Progenitor cell of endocrine pancreas (in vitro differentiated cells): ENCODE results near the gene UPK3BL1. TPM values are rescaled to one million over a fixed set of nuclear protein-coding genes. Genes with fewer than 3 reads are reported as not detected.
"Not testable (repeated sequence)": the region's sequence is repeated elsewhere in the genome, so short reads cannot be mapped to it uniquely, and the experiment has no call there.

Source experiments
- DNase-seq: peaks from one replicate; pipeline ENCODE4 v3.0.0; 2021; ENCODE audit warnings: low spot score; ENCODE audit not compliant: unreplicated experiment
- H3K27ac Mint-ChIP-seq: 2 replicates; pipeline ENCODE4 v1.8.0; 2021; ENCODE audit warnings: mild to moderate bottlenecking, moderate library complexity, mixed read lengths
- H3K27me3 Mint-ChIP-seq: 2 replicates; pipeline ENCODE4 v1.8.0; 2021; ENCODE audit warnings: mixed read lengths
- H3K36me3 Mint-ChIP-seq: 2 replicates; pipeline ENCODE4 v1.8.0; 2022; ENCODE audit warnings: mixed read lengths; ENCODE audit not compliant: insufficient read depth
- H3K4me1 Mint-ChIP-seq: 2 replicates; pipeline ENCODE4 v1.8.0; 2021; ENCODE audit warnings: low read depth, mixed read lengths
- H3K4me3 Mint-ChIP-seq: 2 replicates; pipeline ENCODE4 v1.8.0; 2021; ENCODE audit warnings: low read depth, mild to moderate bottlenecking, moderate library complexity, mixed read lengths
- H3K9me3 Mint-ChIP-seq: 2 replicates; pipeline ENCODE4 v1.8.0; 2021; ENCODE audit warnings: low read depth, mixed read lengths
- total RNA-seq: library from RNA; stranded (reverse); gene quantifications from 2 replicates; pipeline ENCODE4 v1.2.1, GENCODE V29; 2021

Gene UPK3BL1
- total RNA-seq, 1 donor from 2014 or later, result 19.2 TPM

- not testable (repeated sequence) for H3K4me3 Mint-ChIP-seq, H3K27ac Mint-ChIP-seq, H3K4me1 Mint-ChIP-seq, H3K27me3 Mint-ChIP-seq, H3K9me3 Mint-ChIP-seq, H3K36me3 Mint-ChIP-seq, DNase-seq
Observed at GRCh38 chr7:102593637-102594334, 48.8 kb downstream of the UPK3BL1 start.

GRCh38 chr7:102592477-102593019 is 50.0 kb downstream of the UPK3BL1 start:
- peak; percentile 41 for DNase-seq
- H3K4me1 Mint-ChIP-seq, H3K4me3 Mint-ChIP-seq, H3K27ac Mint-ChIP-seq, H3K36me3 Mint-ChIP-seq, H3K9me3 Mint-ChIP-seq, H3K27me3 Mint-ChIP-seq: not testable (repeated sequence)

DNA sequence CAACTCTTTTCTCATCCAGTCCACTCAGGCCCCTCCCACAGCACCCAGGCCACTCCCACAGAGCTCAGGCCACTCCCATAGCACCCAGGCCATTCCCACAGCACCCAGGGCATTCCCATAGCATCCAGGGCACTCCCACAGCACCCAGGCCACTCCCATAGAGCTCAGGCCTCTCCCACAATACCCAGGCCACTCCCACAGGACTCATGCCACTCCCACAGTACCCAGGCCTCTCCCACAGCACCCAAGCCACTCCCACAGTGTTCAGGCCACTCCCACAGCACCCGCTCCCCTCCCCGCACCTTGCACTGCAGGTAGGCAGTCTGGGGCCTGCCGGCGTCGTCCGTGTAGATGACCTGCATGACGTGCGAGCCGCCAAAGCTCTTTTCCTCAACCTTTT is 52.7 kb downstream of the UPK3BL1 start:
- DNase-seq, H3K27ac Mint-ChIP-seq, H3K36me3 Mint-ChIP-seq, H3K4me1 Mint-ChIP-seq, H3K9me3 Mint-ChIP-seq, H3K27me3 Mint-ChIP-seq, H3K4me3 Mint-ChIP-seq: not testable (repeated sequence)

Other genes with a start within 250 kb of the UPK3BL1 start
- 44.8 and 45.0 TPM in 2 replicates for gene PRKRIP1, start 246.4 kb downstream of the UPK3BL1 start, total RNA-seq
- 35.4 and 41.8 TPM in 2 replicates for gene ORAI2, start 209.2 kb downstream of the UPK3BL1 start, total RNA-seq
- 14.3 and 16.4 TPM in 2 replicates for gene ALKBH4, start 177.9 kb downstream of the UPK3BL1 start, total RNA-seq
- 27.7 and 31.8 TPM in 2 replicates for gene LRWD1, start 177.8 kb downstream of the UPK3BL1 start, total RNA-seq
- 48.6 and 50.5 TPM in 2 replicates for gene POLR2J, start 163.9 kb downstream of the UPK3BL1 start, total RNA-seq
- 8.7 and 10.8 TPM in 2 replicates for gene RASA4B, start 125.0 kb downstream of the UPK3BL1 start, total RNA-seq
- gene UPK3BL2, start 99.1 kb downstream of the UPK3BL1 start, total RNA-seq, result 9.4 and 13.4 TPM in 2 replicates
- gene SPDYE2, start 91.6 kb downstream of the UPK3BL1 start, total RNA-seq, result not detected in 2 replicates
- 28.2 and 31.5 TPM in 2 replicates for gene POLR2J3, start 70.2 kb downstream of the UPK3BL1 start, total RNA-seq
- 20.2 and 21.0 TPM in 2 replicates for gene RASA4, start 26.0 kb downstream of the UPK3BL1 start, total RNA-seq
- gene SPDYE2B, start 7.5 kb upstream of the UPK3BL1 start, total RNA-seq, result not detected in 2 replicates
- 8.6 and 8.9 TPM in 2 replicates for gene POLR2J2, start 28.9 kb upstream of the UPK3BL1 start, total RNA-seq
- gene FAM185A, start 106.2 kb upstream of the UPK3BL1 start, total RNA-seq, result 13.9 and 19.4 TPM in 2 replicates